GM23338 (cell line): Measurements from ENCODE around the gene PPP6R2.

Source experiments
- CREB1 ChIP-seq: fragments of 250-450 bp; sonication (Bioruptor Pico); IDR thresholded peaks from 2 replicates; pipeline ENCODE4 v1.5.0; 2020; ENCODE audit warnings: low read depth, mild to moderate bottlenecking, moderate library complexity
- EZH2 ChIP-seq: fragments of 200-600 bp; sonication (generic); IDR thresholded peaks from one replicate; pipeline ENCODE4 v1.8.0; 2017; ENCODE audit warnings: antibody characterized with exemption, mild to moderate bottlenecking, low read depth; ENCODE audit not compliant: unreplicated experiment
- EZH2phosphoT487 ChIP-seq: fragments of 200-600 bp; sonication (generic); IDR thresholded peaks from one replicate; pipeline ENCODE4 v1.8.1; 2018; ENCODE audit warnings: antibody characterized with exemption; ENCODE audit not compliant: unreplicated experiment
- JUNB ChIP-seq: IDR thresholded peaks from one replicate; pipeline ENCODE4 v1.6.1; 2016; ENCODE audit warnings: antibody characterized with exemption; ENCODE audit not compliant: unreplicated experiment
- NANOG ChIP-seq: IDR thresholded peaks from 2 replicates; pipeline ENCODE4 v1.6.1; 2016; ENCODE audit warnings: antibody characterized with exemption, borderline replicate concordance
- POLR2AphosphoS5 ChIP-seq: IDR thresholded peaks from 2 replicates; pipeline ENCODE4 v1.6.1; 2016; ENCODE audit warnings: antibody characterized with exemption, low read depth
- STAT1 ChIP-seq: IDR thresholded peaks from one replicate; pipeline ENCODE4 v1.6.1; 2016; ENCODE audit warnings: antibody characterized with exemption; ENCODE audit not compliant: unreplicated experiment
- ZNF114 ChIP-seq: fragments of 250-450 bp; sonication (Bioruptor Pico); IDR thresholded peaks from 2 replicates; pipeline ENCODE4 v1.5.0; 2020; ENCODE audit warnings: mild to moderate bottlenecking, moderate library complexity
- ZNF331 ChIP-seq: fragments of 250-450 bp; sonication (Bioruptor Pico); IDR thresholded peaks from 2 replicates; pipeline ENCODE4 v1.5.0; 2020; ENCODE audit warnings: low read depth, mild to moderate bottlenecking, moderate library complexity
- TF ChIP-seq, protein P1 (sequence below), 2 experiments: fragments of 200-600 bp in 1 of 2; sonication (generic) in 1 of 2; conservative IDR thresholded peaks; 2 replicates each; pipeline versions ENCODE4 v1.5.1 to v1.6.1; 2016 to 2017; ENCODE audit warnings: antibody characterized with exemption in 2 of 2, low read depth in 2 of 2, mild to moderate bottlenecking in 2 of 2, moderate library complexity in 1 of 2
- TF ChIP-seq, protein P2 (sequence below): IDR thresholded peaks from one replicate; pipeline ENCODE4 v1.6.1; 2018; ENCODE audit warnings: antibody characterized with exemption; ENCODE audit not compliant: unreplicated experiment
- TF ChIP-seq, protein P3 (sequence below): IDR thresholded peaks from 2 replicates; pipeline ENCODE4 v1.6.1; 2016; ENCODE audit warnings: antibody characterized with exemption
- TF ChIP-seq, protein P4 (sequence below): fragments of 250-450 bp; sonication (Bioruptor Pico); IDR thresholded peaks from 2 replicates; pipeline ENCODE4 v1.5.0; 2020; ENCODE audit warnings: mild to moderate bottlenecking, moderate library complexity

DNA sequence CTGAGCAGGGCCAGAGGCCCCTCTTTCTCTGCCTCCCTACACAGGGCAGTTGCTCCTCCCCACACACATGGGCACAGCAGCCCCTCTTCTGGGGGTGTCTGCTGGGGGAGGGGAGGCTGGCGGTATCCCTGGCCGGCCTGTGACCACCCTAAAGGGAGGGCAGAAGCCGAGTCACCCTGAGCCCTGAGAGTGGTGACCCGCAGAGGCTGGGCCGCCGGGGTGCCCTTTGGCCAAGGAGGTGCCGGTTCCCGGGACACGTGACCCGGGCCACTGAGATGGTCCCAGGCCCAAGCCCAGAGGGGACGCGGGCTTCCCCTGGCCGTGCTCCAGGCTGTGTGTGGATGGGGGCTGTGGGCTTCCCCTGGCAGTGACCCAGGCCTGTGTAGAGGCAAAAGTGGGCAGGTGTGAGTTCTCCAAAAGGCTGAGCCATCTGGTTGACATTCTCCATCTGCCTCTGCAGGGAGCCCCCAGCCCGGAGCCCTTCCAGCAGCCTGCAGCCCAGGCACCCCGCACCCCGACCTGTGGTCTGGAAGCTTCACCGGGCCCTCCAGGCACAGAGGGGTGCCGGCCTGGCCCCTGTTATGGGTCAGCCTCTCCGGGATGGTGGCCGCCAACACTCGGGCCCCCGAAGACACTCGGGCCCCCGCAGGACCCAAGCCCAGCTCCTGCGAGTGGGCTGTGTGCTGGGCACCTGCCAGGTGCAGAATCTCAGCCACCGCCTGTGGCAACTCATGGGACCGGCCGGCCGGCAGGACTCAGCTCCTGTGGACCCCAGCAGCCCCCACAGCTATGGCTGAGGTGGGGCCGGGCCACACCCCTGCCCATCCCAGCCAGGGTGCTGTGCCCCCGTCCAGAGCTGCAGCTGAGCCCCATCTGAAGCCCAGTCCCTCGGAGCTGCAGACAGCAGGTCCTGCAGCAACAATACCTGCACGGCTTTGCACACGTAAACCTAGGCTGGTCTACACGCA lies 139.3 kb downstream of the PPP6R2 start:
- TF ChIP-seq ZNF331 (CRISPR knock-in tag) (no peak), EZH2 (no peak), POLR2AphosphoS5 (no peak), EZH2phosphoT487 (no peak), CREB1 (CRISPR knock-in tag) (no peak), NANOG (no peak), JUNB (no peak), ZNF114 (CRISPR knock-in tag) (no peak), STAT1 (no peak)
- TF ChIP-seq, protein P1, sequence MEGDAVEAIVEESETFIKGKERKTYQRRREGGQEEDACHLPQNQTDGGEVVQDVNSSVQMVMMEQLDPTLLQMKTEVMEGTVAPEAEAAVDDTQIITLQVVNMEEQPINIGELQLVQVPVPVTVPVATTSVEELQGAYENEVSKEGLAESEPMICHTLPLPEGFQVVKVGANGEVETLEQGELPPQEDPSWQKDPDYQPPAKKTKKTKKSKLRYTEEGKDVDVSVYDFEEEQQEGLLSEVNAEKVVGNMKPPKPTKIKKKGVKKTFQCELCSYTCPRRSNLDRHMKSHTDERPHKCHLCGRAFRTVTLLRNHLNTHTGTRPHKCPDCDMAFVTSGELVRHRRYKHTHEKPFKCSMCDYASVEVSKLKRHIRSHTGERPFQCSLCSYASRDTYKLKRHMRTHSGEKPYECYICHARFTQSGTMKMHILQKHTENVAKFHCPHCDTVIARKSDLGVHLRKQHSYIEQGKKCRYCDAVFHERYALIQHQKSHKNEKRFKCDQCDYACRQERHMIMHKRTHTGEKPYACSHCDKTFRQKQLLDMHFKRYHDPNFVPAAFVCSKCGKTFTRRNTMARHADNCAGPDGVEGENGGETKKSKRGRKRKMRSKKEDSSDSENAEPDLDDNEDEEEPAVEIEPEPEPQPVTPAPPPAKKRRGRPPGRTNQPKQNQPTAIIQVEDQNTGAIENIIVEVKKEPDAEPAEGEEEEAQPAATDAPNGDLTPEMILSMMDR (conservative IDR thresholded peaks at IDR 0.05; ENCODE audit: low read depth in 2 of 2), result no peak
- TF ChIP-seq, protein P2, sequence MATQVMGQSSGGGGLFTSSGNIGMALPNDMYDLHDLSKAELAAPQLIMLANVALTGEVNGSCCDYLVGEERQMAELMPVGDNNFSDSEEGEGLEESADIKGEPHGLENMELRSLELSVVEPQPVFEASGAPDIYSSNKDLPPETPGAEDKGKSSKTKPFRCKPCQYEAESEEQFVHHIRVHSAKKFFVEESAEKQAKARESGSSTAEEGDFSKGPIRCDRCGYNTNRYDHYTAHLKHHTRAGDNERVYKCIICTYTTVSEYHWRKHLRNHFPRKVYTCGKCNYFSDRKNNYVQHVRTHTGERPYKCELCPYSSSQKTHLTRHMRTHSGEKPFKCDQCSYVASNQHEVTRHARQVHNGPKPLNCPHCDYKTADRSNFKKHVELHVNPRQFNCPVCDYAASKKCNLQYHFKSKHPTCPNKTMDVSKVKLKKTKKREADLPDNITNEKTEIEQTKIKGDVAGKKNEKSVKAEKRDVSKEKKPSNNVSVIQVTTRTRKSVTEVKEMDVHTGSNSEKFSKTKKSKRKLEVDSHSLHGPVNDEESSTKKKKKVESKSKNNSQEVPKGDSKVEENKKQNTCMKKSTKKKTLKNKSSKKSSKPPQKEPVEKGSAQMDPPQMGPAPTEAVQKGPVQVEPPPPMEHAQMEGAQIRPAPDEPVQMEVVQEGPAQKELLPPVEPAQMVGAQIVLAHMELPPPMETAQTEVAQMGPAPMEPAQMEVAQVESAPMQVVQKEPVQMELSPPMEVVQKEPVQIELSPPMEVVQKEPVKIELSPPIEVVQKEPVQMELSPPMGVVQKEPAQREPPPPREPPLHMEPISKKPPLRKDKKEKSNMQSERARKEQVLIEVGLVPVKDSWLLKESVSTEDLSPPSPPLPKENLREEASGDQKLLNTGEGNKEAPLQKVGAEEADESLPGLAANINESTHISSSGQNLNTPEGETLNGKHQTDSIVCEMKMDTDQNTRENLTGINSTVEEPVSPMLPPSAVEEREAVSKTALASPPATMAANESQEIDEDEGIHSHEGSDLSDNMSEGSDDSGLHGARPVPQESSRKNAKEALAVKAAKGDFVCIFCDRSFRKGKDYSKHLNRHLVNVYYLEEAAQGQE, result no peak
- TF ChIP-seq, protein P3, sequence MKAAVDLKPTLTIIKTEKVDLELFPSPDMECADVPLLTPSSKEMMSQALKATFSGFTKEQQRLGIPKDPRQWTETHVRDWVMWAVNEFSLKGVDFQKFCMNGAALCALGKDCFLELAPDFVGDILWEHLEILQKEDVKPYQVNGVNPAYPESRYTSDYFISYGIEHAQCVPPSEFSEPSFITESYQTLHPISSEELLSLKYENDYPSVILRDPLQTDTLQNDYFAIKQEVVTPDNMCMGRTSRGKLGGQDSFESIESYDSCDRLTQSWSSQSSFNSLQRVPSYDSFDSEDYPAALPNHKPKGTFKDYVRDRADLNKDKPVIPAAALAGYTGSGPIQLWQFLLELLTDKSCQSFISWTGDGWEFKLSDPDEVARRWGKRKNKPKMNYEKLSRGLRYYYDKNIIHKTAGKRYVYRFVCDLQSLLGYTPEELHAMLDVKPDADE, result no peak
- TF ChIP-seq, protein P4, sequence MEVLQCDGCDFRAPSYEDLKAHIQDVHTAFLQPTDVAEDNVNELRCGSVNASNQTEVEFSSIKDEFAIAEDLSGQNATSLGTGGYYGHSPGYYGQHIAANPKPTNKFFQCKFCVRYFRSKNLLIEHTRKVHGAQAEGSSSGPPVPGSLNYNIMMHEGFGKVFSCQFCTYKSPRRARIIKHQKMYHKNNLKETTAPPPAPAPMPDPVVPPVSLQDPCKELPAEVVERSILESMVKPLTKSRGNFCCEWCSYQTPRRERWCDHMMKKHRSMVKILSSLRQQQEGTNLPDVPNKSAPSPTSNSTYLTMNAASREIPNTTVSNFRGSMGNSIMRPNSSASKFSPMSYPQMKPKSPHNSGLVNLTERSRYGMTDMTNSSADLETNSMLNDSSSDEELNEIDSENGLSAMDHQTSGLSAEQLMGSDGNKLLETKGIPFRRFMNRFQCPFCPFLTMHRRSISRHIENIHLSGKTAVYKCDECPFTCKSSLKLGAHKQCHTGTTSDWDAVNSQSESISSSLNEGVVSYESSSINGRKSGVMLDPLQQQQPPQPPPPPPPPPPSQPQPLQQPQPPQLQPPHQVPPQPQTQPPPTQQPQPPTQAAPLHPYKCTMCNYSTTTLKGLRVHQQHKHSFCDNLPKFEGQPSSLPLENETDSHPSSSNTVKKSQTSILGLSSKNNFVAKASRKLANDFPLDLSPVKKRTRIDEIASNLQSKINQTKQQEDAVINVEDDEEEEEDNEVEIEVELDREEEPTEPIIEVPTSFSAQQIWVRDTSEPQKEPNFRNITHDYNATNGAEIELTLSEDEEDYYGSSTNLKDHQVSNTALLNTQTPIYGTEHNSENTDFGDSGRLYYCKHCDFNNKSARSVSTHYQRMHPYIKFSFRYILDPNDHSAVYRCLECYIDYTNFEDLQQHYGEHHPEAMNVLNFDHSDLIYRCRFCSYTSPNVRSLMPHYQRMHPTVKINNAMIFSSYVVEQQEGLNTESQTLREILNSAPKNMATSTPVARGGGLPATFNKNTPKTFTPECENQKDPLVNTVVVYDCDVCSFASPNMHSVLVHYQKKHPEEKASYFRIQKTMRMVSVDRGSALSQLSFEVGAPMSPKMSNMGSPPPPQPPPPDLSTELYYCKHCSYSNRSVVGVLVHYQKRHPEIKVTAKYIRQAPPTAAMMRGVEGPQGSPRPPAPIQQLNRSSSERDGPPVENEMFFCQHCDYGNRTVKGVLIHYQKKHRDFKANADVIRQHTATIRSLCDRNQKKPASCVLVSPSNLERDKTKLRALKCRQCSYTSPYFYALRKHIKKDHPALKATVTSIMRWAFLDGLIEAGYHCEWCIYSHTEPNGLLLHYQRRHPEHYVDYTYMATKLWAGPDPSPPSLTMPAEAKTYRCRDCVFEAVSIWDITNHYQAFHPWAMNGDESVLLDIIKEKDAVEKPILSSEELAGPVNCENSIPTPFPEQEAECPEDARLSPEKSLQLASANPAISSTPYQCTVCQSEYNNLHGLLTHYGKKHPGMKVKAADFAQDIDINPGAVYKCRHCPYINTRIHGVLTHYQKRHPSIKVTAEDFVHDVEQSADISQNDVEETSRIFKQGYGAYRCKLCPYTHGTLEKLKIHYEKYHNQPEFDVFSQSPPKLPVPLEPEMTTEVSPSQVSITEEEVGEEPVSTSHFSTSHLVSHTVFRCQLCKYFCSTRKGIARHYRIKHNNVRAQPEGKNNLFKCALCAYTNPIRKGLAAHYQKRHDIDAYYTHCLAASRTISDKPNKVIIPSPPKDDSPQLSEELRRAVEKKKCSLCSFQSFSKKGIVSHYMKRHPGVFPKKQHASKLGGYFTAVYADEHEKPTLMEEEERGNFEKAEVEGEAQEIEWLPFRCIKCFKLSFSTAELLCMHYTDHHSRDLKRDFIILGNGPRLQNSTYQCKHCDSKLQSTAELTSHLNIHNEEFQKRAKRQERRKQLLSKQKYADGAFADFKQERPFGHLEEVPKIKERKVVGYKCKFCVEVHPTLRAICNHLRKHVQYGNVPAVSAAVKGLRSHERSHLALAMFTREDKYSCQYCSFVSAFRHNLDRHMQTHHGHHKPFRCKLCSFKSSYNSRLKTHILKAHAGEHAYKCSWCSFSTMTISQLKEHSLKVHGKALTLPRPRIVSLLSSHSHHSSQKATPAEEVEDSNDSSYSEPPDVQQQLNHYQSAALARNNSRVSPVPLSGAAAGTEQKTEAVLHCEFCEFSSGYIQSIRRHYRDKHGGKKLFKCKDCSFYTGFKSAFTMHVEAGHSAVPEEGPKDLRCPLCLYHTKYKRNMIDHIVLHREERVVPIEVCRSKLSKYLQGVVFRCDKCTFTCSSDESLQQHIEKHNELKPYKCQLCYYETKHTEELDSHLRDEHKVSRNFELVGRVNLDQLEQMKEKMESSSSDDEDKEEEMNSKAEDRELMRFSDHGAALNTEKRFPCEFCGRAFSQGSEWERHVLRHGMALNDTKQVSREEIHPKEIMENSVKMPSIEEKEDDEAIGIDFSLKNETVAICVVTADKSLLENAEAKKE, result no peak
